IPS-11a (cell line): ENCODE results near the gene FANCG.

Source experiments
- H3K4me3 ChIP-seq: one replicate; pipeline ENCODE4 v1.5.1; 2013; ENCODE audit warnings: low read depth, low read length, control low read depth

Gene FANCG

DNA sequence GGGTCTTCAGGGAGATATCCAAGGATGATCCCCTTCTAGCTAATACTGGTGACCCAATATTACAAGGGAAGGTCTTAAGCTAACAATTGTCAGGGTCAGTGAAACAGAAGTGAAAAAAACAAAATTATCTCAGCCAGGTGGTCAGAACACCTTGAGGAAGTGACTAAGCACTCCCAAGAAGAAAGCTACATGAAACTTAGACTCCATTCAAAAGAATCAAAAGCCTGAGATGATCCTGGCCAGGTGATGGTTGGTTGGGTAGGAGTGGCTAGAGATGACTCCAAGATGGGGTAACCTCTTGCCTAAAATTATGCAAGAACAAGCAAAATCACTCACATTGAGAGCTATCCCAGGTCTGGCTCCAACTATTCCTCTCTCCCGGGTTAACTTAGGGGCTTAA is 12.7 kb downstream of the FANCG start:
- no peak overlapping the region for H3K4me3 ChIP-seq

DNA sequence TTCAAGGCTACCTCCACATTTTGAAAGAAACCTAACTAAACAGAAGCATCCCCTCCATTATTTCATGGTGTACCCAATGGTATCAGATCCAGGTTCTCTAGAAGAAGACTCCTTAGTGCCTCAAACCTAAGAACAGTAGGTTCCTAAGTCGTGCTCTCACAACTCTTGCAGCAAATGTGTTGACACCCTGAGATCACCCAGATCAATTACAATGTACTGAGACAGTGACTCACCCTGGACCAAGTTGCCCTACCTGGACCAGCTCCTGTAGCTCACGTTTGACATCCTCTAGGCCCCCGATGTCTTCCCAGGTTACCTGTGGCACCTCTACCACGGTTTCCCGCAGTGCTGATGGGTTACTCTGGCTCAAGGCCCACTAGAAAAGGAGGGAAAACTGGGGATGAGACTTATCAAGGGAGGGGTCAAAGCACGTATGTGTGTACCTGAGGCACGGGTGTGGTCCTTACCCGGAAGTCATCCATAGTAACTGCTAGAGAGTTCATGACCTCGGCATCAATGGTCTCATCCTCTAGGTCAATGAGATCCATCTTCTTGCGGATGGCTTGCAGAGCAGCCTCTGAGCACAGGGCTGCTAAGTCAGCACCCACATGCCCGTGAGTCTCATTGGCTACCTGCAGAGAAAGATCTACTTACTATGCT is 19.1 kb downstream of the FANCG start:
- no peak overlapping the region for H3K4me3 ChIP-seq

DNA sequence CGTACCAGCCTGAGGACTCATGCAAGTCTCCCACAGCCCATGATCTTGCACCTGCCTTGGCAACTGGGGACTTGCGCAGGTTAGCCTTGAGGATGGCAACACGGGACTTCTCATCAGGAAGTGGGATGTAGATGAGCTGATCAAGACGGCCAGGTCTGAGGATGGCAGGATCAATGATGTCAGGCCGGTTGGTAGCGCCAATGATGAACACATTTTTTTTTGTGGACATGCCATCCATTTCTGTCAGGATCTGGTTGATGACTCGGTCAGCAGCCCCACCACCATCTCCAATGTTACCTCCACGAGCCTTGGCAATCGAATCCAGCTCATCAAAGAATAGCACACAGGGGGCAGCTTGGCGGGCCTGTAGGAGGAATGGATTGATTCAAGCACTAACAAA is 20.3 kb downstream of the FANCG start:
- H3K4me3 ChIP-seq = no peak overlapping the region

DNA sequence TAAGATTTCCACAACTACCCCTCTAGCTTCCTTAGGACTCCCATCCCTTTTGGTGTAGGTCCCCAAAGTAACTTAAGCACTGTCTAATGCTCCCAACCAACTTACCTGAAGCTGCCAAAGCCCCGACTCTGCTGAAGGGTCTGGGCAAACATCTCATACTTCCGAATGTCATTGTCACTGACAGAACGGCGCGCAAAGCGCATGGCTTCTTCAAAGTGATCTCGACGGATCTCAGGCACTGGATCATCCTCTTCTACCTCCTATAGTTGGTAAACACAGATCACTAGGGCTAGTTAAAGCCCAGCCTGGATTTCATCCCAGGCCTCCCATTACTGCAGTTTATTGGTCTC is 22.5 kb downstream of the FANCG start:
- no peak overlapping the region for H3K4me3 ChIP-seq

DNA sequence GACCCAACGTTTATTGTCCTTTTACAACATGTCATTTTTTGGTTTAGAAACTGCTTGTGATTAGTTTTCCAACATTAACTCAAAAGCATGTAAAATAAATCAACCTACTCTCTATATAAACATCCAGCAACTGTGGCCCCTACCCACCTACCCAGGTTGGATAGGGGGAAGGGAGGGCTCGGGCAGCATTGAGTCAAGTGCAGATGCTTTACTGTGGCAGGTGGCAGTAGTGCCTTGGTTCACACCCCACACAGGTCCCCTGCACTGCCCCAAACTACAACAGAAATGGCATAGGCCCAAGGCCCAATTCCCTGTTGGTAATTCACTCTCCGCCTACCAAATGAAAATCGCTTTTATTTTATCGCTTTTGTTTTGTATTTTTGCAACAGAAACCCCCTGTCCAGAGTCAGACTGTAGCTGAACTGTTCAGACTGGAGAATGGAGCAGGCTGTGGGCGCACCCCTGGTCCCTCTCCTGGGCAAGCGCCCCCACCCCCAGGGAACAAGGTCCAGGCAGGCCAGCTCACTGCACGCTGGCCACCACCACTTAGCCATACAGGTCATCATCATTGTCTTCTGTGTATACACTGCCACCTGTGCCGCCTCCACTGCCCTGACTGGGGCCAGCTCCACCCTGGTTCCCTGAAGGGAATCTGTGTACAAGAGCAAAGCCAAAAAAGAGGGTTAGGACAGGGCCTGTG is 23.0 kb downstream of the FANCG start:
- no peak overlapping the region for H3K4me3 ChIP-seq

DNA sequence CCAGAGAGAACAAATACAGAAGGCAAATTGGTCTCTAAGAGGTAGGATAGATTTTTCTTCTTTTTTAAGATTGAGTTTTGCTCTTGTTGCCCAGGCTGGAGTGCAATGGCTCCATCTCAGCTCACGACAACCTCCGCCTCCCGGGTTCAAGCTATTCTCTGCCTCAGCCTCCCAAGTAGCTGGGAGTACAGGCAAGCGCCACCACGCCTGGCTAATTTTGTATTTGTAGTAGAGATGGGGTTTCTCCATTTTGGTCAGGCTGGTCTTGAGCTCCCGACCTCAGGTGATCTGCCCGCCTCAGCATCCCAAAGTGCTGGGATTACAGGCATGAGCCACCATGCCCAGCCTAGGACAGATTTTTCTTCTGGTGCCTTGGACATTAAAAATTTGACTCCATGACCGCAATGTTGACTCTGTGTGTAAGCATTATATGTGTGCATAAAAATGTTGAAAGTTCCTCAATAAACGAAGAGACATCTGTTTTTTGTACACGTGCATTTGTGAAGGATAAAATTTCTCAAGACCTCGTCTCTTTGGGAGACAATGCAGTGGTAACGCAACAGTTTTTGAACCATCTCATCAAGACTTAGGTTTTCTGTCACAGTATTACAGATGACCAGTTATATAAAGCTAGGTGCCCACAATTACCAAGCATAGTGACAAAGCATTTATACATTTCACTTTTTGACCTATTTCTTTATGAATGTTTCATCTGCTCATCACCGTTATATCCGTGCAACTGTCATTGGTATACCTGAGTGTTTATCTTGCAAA is 24.7 kb downstream of the FANCG start:
- no peak overlapping the region for H3K4me3 ChIP-seq

DNA sequence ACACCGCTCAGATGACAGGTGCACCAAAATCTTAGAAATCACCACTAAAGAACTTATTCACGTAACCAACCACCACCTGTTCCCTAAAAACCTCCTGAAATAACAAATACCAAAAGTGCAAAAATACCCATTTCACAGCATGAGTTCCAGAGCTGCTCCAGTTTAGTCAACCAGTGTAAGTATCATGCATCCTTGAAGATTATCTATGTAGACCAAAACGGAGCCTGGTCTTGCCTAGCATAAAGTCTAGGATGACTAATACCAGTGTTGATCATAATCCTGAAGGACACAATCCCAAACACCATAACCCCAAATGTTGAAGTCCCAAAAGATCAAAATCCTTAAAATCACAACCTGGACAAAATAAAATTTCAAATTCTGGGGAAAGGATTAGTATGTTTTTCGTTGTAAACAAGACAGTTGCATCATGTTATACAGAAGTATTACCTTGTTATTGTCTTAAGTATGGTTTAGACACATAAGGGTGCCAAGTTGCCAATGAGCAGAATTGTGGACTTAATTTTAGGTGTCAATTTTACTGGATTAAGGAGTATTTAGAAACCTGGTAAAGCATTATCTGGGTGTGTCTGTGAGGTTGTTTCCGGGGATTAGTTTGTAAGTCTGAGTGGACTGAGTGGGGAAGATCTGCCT is 25.4 kb downstream of the FANCG start:
- no peak overlapping the region for H3K4me3 ChIP-seq

DNA sequence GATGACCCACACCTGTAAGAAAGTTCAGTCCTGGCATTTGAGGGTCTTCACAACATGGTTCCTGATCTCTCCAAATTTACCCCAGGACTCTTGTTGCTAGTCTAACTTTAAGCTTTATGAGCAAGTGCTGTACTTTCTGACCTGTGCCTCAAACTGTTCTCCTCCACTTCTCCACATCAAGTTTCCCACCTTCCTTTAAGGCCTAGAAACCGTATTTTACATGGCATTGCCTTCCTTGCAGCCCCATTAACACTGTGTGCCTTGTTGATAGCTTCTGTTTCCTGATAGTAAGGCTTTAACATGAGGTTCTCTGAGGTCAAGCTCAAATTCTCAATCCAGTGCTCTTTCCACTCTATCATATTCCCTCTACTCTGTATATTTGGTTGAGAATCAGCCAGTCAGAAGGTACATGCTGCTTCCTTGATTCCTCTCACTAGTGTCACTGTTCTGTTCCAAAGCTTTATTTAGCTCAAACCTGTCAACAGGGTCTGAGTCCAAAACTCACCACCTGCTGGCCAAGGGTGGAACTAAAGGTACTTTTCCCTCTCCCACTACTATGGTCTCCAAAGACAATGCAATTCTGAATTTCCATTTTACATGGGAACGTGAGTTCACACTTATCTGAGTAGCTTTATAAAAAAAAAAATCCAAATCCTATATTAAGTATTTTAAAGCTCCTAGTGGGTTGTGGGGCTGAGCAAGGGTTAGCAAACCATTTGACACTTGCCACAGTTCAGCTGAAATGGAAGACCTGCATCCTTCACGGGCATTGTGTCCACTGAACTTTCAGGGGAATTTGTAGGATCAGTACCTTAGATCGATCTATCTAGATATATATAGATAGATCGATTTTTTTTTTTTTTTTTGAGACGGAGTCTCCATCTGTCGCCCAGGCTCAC is 28.4 kb downstream of the FANCG start:
- H3K4me3 ChIP-seq = no peak overlapping the region

DNA sequence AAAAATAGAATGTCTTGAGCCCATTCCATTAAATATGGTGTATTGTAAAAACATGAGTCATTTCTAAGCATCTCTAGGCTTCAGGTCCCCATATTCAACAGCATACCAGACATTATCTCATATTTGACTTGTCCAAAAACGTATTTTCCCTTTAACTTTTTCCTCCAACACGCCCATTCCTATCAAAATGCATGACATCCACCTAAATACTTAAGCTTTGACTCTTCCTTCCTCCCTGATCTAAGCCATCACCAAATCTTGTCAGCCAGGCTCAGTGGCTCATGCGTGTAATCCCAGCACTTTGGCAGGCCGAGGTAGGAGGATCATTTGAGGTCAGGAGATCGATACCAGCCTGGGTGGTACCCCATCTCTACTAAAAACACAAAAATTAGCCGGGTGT is 31.2 kb downstream of the FANCG start:
- H3K4me3 ChIP-seq = no peak overlapping the region

DNA sequence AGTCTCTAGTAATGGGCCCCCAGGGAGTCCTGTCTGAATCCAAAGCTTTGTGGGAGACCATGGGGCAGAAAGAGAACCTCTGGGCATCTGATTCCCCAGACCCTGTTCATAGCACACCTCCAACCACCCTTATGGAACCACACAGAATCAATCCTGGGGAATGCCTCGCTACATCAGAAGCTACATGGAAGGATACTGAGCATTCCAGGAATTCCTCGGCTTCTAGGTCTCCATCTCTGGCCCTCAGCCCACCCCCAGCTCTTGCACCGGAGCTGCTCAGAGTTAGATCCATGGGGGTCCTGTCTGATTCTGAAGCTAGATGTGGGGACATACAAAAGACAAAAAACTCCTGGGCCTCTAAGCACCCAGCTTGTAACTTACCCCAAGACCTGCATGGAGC is 35.7 kb downstream of the FANCG start:
- H3K4me3 ChIP-seq = no peak overlapping the region

DNA sequence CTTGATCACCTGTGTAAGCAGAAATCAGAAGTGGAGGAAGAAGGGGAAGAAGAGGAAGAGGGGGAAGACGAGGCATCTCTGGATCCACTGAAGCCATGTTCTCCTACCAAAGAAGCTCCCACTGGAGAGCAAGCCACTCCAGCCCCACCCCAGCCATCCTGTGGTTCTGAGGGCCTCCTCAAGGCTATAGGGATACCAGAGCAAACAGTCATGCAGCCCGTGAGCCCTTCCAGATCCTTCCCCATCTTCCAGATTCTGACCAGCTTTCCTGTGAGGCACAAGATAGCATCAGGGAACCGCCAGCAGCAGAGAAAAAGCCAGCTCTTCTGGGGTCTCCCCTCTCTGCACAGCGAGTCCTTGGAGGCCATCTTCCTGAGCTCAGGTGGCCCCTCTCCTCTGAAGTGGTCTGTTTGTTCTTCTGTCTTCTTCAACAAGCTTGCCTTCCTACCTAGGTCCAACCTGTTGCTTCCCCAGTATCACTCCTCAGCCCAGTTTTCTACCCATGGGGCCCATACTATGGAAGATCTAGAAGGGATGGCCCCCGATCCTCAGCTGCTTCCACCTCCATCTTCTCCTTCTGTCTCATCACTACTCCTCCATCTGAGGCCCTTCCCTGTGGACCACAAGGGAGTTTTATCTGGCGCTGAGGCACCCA is 36.7 kb downstream of the FANCG start:
- H3K4me3 ChIP-seq = no peak overlapping the region

DNA sequence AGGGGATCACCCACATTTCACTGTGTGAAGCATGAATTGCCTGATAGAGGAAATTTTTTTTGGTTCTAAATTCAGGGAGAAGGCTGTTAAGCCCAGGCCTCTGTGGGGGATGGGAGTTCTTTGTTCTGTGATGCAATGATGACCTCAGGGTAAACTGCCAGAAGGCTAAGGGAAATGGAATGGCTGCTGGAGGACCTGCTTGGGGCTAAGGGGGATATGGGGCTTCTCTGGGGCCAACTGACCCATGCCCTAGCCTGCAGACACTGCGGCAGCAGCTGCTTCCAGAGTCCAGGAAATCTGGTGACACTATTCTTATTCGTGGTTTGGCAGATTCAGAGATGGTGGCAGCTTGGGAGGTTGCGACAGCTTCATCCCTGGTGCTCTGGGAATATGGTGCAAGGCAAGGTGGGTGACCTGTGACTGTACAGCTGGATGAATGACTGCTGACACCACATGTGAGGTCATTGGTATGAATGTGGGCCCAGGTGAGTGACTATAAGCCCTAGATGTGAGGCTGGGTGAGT is 37.6 kb downstream of the FANCG start:
- no peak overlapping the region for H3K4me3 ChIP-seq

DNA sequence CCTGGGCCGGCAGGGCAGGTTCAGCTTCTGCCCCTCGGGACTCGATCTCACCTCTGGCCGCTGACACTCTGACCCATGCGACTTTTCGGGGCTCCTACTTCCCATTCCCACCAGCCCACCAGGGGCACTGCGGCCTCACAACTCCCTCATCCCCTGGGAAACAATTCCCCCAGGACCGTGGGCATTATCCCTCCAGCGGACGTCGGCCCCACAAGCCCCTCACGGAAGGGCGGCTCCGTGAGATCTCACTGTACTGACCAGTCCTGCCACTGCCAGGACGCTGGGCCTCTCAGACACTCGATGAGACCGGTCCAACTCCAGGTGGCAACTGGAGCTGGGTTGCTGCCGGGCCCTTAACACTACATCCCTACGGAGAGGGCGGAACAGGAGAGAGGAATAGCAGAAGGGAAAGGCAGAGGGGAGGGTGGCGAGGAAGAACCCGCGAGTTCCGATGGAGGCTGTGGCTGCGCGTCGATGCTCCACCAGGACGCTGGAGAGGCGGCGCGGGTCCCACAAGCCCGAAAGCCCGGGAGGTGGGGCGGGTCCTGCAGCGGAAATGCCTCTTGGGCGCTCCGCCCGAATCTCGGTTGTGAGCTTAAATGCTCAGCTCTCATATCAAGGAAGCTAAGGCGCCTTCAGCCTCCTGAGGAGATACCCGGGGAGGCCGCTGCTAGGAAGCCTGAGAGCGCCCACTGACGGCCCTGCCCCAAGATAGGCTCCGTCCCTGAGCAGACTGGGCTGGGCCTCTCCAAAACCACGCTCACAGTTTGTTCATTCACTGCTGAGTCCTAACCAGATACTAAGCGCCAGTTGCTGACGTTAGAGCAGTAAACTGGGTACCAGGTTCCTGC is 43.7 kb downstream of the FANCG start:
- no peak overlapping the region for H3K4me3 ChIP-seq

DNA sequence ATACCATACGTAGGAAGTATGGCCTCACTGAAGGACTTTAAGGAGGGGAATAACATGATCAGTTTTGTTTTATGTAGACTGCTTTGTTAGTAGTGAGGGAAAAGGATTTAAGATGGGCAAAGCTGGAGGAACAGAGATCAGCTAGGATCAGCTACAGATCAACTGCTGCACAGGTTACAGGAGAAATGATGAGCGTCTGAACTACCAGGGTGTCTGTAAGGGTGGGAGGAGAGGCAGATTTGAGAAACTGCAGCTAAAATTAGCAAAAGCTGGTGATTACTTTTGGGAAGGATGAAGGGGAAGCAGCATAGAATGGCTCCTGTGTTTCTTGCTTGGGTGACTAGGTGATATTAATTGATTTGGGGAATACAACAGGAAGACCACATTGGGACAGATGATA is 46.6 kb downstream of the FANCG start:
- H3K4me3 ChIP-seq = no peak overlapping the region

DNA sequence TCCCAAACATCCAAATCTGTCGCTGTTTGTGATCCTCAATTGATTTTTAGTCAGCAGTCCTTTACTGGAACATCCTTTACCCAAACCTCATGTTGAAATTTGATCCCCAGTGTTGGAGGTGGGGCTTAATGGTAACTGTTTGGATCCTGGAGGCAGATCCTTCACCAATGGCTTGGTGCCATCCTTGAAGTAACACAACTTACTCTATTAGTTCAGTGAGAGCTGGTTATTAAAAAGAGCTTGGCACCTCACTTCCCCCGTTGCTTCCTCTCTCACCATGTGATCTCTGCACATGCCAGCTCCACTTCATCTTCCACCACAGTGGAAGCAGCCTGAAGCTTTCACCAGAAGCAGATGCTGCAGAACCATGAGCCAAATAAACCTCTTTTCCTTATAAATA is 49.9 kb downstream of the FANCG start:
- no peak overlapping the region for H3K4me3 ChIP-seq

DNA sequence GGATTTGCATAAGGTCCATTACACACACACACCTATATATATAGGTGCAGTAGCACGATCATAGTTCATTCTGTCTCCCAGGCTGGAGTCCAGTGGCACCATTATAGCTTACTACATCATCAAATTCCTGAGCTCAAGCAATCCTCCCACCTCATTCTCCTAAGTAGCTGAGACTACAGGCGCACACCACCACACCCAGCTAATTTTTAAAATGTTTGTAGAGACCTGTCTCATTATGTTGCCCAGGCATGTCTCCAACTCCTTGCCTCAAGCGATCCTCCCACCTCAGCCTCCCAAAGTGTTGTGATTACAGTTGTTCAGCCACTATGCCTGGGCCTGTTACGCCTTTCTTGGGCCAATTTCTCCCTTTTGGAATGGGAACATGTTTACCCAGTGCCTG is 50.5 kb downstream of the FANCG start:
- no peak overlapping the region for H3K4me3 ChIP-seq

DNA sequence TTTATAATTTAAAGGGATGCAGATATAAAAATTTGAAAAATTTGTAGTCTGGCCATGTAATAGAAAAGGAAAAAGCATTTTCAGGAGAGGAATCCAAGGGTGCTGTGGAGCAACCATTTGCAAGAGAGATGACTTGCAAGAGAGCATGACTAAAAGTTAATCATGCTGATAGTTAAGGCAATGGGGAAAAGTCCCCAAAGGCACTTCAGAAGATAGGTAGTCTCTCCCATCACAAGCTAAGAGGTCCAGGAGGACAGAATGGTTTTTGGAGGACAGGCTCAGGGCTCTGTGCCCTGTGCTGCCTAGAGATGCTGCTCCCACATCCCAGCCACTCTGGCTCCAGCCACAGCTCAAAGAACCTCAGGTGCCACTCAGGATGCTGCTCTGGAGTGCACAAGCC is 51.4 kb downstream of the FANCG start:
- H3K4me3 ChIP-seq = no peak overlapping the region

DNA sequence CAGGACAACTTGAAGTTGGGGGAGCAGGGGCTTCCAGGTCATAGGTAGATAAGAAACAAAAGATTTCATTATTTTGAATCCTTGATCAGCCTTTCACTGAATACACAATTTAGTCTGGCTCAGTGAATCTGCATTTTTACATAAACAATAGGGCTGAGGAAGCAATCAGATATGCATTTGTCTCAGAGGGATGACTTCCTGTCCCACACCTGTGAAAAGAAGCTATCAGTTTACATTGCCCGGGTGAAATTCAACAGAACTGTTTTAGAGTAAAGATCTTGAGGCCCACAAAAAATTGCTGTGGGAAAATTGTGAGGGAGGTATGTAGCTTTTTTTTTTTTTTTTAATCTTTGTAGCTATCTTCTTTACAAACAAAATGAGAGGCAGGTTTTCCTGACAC is 51.9 kb downstream of the FANCG start:
- no peak overlapping the region for H3K4me3 ChIP-seq

DNA sequence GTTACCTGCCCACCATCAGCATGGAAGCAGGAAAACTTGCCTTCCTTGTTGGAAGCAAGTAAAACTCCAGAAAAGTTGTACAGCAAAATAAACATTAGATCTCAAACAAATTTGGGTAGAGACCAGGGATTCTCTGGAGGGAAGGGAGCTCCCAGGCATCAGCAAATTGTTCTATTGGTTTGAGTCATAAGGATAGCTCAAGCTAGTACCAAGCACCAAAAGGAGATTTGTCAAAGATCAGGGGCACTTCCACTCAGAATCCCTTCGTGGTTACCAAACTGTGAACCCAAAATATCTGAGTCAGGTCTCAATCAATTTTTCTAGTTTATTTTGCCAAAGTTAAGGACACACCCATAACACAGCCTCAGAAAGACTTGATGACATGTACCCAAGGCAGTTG is 52.4 kb downstream of the FANCG start:
- H3K4me3 ChIP-seq = no peak overlapping the region
